ENCODE measurements around the gene NOBOX. TPM values are rescaled to one million over a fixed set of nuclear protein-coding genes. Genes with fewer than 3 reads are reported as not detected.

NOBOX gene
- total RNA-seq, 1 donor from 2014 or later, result not detected

- H3K9me3 ChIP-seq, result no peaks in the 10 kb centered on the region
- DNase-seq, result no peak
- intact Hi-C loops (cut with DNase I), result no loop called here
- H3K27ac ChIP-seq, result no peak overlapping the region
- no peak overlapping the region for H3K4me3 ChIP-seq
- no peak for ATAC-seq
- no peaks in the 10 kb centered on the region for H3K27me3 ChIP-seq
- no peaks in the 10 kb centered on the region for H3K4me1 ChIP-seq
- TF ChIP-seq CTCF (IDR thresholded peaks at IDR 0.05), result no peak
- H3K36me3 ChIP-seq, result no peaks in the 10 kb centered on the region
These were observed 2.0 kb downstream of the NOBOX start for GRCh38 chr7:144401490-144401889.

- intact Hi-C loops (cut with DNase I), result no loop called here
- Histone ChIP-seq H3K9me3 (no peaks in the 10 kb centered on the region), H3K4me1 (no peaks in the 10 kb centered on the region), H3K27me3 (no peaks in the 10 kb centered on the region), H3K36me3 (no peaks in the 10 kb centered on the region), H3K4me3 (no peak overlapping the region), H3K27ac (no peak overlapping the region)
- ATAC-seq, result no peak
- no peak for TF ChIP-seq CTCF (IDR thresholded peaks at IDR 0.05)
- DNase-seq, result no peak
These were observed 3.5 kb downstream of the NOBOX start for GRCh38 chr7:144399946-144400345.

GRCh38 chr7:144398911-144399310 lies 4.6 kb downstream of the NOBOX start:
- Histone ChIP-seq H3K9me3 (no peaks in the 10 kb centered on the region), H3K36me3 (no peaks in the 10 kb centered on the region), H3K27me3 (no peaks in the 10 kb centered on the region), H3K27ac (no peak overlapping the region), H3K4me3 (no peak overlapping the region), H3K4me1 (no peaks in the 10 kb centered on the region)
- intact Hi-C loops (cut with DNase I), result no loop called here
- TF ChIP-seq CTCF (IDR thresholded peaks at IDR 0.05), result no peak
- no peak for ATAC-seq
- no peak for DNase-seq

GRCh38 chr7:144398291-144398690 lies 5.2 kb downstream of the NOBOX start:
- Histone ChIP-seq H3K9me3 (no peaks in the 10 kb centered on the region), H3K27me3 (no peaks in the 10 kb centered on the region), H3K27ac (no peak overlapping the region), H3K4me3 (no peak overlapping the region), H3K36me3 (no peaks in the 10 kb centered on the region), H3K4me1 (no peaks in the 10 kb centered on the region)
- DNase-seq (no peak), ATAC-seq (no peak)
- intact Hi-C loops (cut with DNase I), result no loop called here
- TF ChIP-seq CTCF (IDR thresholded peaks at IDR 0.05), result no peak

- H3K4me3 ChIP-seq, result no peak overlapping the region
- no peaks in the 10 kb centered on the region for H3K9me3 ChIP-seq
- ATAC-seq, result no peak
- intact Hi-C loops (cut with DNase I), result no loop called here
- H3K27ac ChIP-seq, result no peak overlapping the region
- no peaks in the 10 kb centered on the region for H3K36me3 ChIP-seq
- H3K4me1 ChIP-seq, result no peaks in the 10 kb centered on the region
- no peak for DNase-seq
- no peaks in the 10 kb centered on the region for H3K27me3 ChIP-seq
- no peak for TF ChIP-seq CTCF (IDR thresholded peaks at IDR 0.05)
These were observed 6.4 kb downstream of the NOBOX start for GRCh38 chr7:144397086-144397485.

- intact Hi-C loops (cut with DNase I), result no loop called here
- no peaks in the 10 kb centered on the region for H3K27me3 ChIP-seq
- DNase-seq (no peak), ATAC-seq (peak; percentile 85)
- H3K27ac ChIP-seq, result no peak overlapping the region
- peak; percentile 69 for TF ChIP-seq CTCF (IDR thresholded peaks at IDR 0.05)
- H3K36me3 ChIP-seq, result no peaks in the 10 kb centered on the region
- H3K4me1 ChIP-seq, result no peaks in the 10 kb centered on the region
- H3K4me3 ChIP-seq, result no peak overlapping the region
- no peaks in the 10 kb centered on the region for H3K9me3 ChIP-seq
These were observed 11.7 kb downstream of the NOBOX start for GRCh38 chr7:144391823-144392255.
